ENCODE data around the gene ANKDD1B. TPM values are rescaled to one million over a fixed set of nuclear protein-coding genes. Genes with fewer than 3 reads are reported as not detected.
A peak's percentile ranks its signal among the peaks of the same experiment; 100 is the strongest.

Gene ANKDD1B
- total RNA-seq, 1 donor, result 0.45 TPM

- no peak for DNase-seq (ENCODE audit: low read depth)
- H3K4me3 ChIP-seq (ENCODE audit: low read depth, low read length), result no peak overlapping the region
- TF ChIP-seq, protein P1, sequence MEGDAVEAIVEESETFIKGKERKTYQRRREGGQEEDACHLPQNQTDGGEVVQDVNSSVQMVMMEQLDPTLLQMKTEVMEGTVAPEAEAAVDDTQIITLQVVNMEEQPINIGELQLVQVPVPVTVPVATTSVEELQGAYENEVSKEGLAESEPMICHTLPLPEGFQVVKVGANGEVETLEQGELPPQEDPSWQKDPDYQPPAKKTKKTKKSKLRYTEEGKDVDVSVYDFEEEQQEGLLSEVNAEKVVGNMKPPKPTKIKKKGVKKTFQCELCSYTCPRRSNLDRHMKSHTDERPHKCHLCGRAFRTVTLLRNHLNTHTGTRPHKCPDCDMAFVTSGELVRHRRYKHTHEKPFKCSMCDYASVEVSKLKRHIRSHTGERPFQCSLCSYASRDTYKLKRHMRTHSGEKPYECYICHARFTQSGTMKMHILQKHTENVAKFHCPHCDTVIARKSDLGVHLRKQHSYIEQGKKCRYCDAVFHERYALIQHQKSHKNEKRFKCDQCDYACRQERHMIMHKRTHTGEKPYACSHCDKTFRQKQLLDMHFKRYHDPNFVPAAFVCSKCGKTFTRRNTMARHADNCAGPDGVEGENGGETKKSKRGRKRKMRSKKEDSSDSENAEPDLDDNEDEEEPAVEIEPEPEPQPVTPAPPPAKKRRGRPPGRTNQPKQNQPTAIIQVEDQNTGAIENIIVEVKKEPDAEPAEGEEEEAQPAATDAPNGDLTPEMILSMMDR (IDR thresholded peaks at IDR 0.05; ENCODE audit: insufficient read depth, low read length), result no peak
These were observed 16.5 kb downstream of the ANKDD1B start for GRCh38 chr5:75627801-75628200.

DNA sequence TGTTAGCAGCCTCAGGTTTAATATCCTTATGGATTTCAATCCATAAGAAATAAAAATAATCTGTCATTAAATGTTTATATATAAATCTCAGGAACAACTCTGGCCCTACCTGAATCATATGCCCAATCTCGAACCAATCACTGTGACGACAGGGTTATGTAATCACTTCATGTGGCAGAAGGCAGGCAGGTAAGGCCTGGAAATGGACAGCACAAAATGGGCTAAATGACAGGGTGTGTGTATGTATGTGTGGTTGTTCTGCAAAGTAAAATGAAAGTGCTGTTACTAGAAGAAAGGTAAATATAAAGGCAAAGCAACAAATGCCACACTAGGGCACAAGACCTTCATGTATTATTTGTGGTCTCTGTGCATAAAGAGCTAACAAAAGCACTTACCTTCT lies 19.6 kb downstream of the ANKDD1B start:
- TF ChIP-seq, protein P1 (IDR thresholded peaks at IDR 0.05; ENCODE audit: insufficient read depth, low read length), result no peak
- DNase-seq (ENCODE audit: low read depth), result no peak
- no peak overlapping the region for H3K4me3 ChIP-seq (ENCODE audit: low read depth, low read length)

GRCh38 chr5:75632321-75632720 lies 21.1 kb downstream of the ANKDD1B start:
- DNase-seq (ENCODE audit: low read depth), result no peak
- TF ChIP-seq, protein P1 (IDR thresholded peaks at IDR 0.05; ENCODE audit: insufficient read depth, low read length), result no peak
- no peak overlapping the region for H3K4me3 ChIP-seq (ENCODE audit: low read depth, low read length)

DNA sequence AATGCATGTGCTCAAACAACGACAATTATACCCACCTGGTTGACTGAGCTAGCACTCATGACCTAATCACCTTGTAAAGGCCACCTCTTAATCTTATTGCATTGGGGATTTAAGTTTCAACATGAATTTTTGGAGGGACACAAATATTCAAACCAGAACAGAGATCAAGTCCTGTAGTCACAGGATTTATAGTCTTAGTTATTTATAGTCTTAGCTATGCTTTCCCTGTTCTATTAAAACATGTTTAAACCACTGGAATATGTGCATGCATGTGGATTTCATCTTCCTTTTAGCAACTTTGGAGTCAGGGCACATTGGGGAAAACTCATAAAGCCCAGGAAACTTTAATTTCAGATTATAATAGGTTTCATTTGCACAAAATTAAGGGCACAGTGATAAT lies 26.7 kb downstream of the ANKDD1B start:
- no peak overlapping the region for H3K4me3 ChIP-seq (ENCODE audit: low read depth, low read length)
- TF ChIP-seq, protein P1 (IDR thresholded peaks at IDR 0.05; ENCODE audit: insufficient read depth, low read length), result no peak

GRCh38 chr5:75639535-75640311 lies 28.5 kb downstream of the ANKDD1B start:
- TF ChIP-seq, protein P1 (IDR thresholded peaks at IDR 0.05; ENCODE audit: insufficient read depth, low read length), result no peak
- H3K4me3 ChIP-seq (ENCODE audit: low read depth, low read length), result no peak overlapping the region
- DNase-seq (ENCODE audit: low read depth), result peak; percentile 35

More for the DNA sequence above, 26.7 kb downstream of the ANKDD1B start:
- no peak for DNase-seq (ENCODE audit: low read depth)

DNA sequence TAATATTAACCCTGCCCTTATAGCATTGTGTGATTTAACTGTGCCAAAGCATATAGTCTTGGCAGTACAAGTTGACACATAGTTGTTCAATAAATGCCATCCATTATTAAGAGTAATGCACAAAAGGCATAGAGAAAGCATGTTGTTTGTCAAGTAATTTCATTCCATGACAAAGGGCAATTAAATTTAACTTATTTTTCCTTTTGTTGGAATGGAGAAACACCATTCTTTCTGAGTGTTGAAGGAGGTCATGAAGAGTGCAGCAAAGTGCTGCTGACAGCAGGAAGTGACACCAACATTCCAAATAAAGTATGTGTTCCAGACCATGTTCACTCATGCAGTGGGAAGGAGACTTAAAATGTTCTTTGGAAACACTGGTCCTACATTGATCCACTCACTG lies 29.1 kb downstream of the ANKDD1B start:
- no peak overlapping the region for H3K4me3 ChIP-seq (ENCODE audit: low read depth, low read length)
- TF ChIP-seq, protein P1 (IDR thresholded peaks at IDR 0.05; ENCODE audit: insufficient read depth, low read length), result no peak
- peak; percentile 96 for DNase-seq (ENCODE audit: low read depth)

Measured in fibroblast of the aortic adventitia (primary cell).